HEK293T (cell line): ENCODE results near the gene CLCNKA.

Source experiments
- BHLHE40 ChIP-seq: fragments of 450-650 bp; IDR thresholded peaks from 2 replicates; pipeline ENCODE4 v1.6.1; 2016; ENCODE audit warnings: mild to moderate bottlenecking, moderate library complexity, borderline replicate concordance
- ELF4 ChIP-seq: fragments of 450-650 bp; IDR thresholded peaks from 2 replicates; pipeline ENCODE4 v1.6.1; 2017; ENCODE audit warnings: antibody characterized with exemption
- FOXM1 ChIP-seq: fragments of 450-650 bp; IDR thresholded peaks from 2 replicates; pipeline ENCODE4 v1.6.1; 2017; ENCODE audit warnings: mild to moderate bottlenecking, borderline replicate concordance
- L3MBTL2 ChIP-seq: fragments of 450-650 bp; conservative IDR thresholded peaks from 2 replicates; pipeline ENCODE4 v1.6.1; 2016; ENCODE audit warnings: mild to moderate bottlenecking
- NFRKB ChIP-seq: fragments of 450-650 bp; IDR thresholded peaks from 2 replicates; pipeline ENCODE4 v1.6.1; 2016; ENCODE audit warnings: mild to moderate bottlenecking, moderate library complexity
- SP1 ChIP-seq: fragments of 450-650 bp; IDR thresholded peaks from 2 replicates; pipeline ENCODE4 v1.6.1; 2017
- SUZ12 ChIP-seq: fragments of 450-650 bp; IDR thresholded peaks from 2 replicates; pipeline ENCODE4 v1.6.1; 2016; ENCODE audit warnings: mild to moderate bottlenecking

GRCh38 chr1:16042096-16042495, 20.3 kb downstream of the CLCNKA start:
- TF ChIP-seq FOXM1 (no peak), ELF4 (no peak), BHLHE40 (no peak), SUZ12 (no peak), NFRKB (no peak), SP1 (no peak), L3MBTL2 (no peak)
